Lower leg skin (tissue), 4 donors: ENCODE results near the gene FBXL15. TPM values are rescaled to one million over a fixed set of nuclear protein-coding genes. Genes with fewer than 3 reads are reported as not detected.

ENCODE experiments used
- DNase-seq, 2 donors: peaks; one replicate each; pipeline ENCODE4 v3.0.0-alpha.2; 2019; ENCODE audit warnings: low spot score in 2 of 2
- H3K4me3 ChIP-seq: fragments of 200-600 bp; sonication (generic); 2 replicates; pipeline ENCODE4 v1.5.1; 2017; ENCODE audit warnings: mild to moderate bottlenecking, low read depth; ENCODE audit not compliant: poor library complexity, severe bottlenecking
- WGBS, 2 donors: methylation state at CpG; one replicate each; pipeline ENCODE4 v1.1.5; 2018; 5-methylcytosine and 5-hydroxymethylcytosine counted together
- intact Hi-C: fragments of 100-400 bp; cut with DNase I; formaldehyde crosslinking; loops from one replicate; pipeline ENCODE4 v1.15.0; 2023; ENCODE audit warnings: low total_unique reads
- microRNA counts, 2 donors: library from miRNA; unstranded; fragments of <30 nt; microRNA quantifications; one replicate each; lab custom pipeline; 2016
- microRNA-seq, 2 donors: library from miRNA; unstranded; fragments of <30 nt; microRNA quantifications; one replicate each; pipeline ENCODE4, GENCODE V29; 2016; ENCODE audit warnings: borderline replicate concordance in 2 of 2, borderline number of aligned reads in 1 of 2
- total RNA-seq, 4 donors: library from RNA; depleted of rRNA; stranded (reverse); fragments of >200 nt; gene quantifications; one replicate each; pipeline ENCODE4 v1.1.0, GENCODE V29; 2016
- TF ChIP-seq, protein P1 (sequence below), 3 donors: fragments of 450-650 bp; IDR thresholded peaks; one replicate each; pipeline ENCODE4 v1.5.1; 2016; ENCODE audit warnings: antibody characterized with exemption in 3 of 3, mild to moderate bottlenecking in 3 of 3, moderate library complexity in 2 of 3

FBXL15 gene
- total RNA-seq, 4 donors from 2014 or later: 18.2 to 25.3 (median 19.1) TPM

GRCh38 chr10:102470579-102471546, 50.2 kb downstream of the FBXL15 start:
- 90 to 95% methylated on average over 33 to 35 of the region's 36 CpGs for WGBS, 2 donors
- no peak for DNase-seq
- intact Hi-C loops: loop anchor here (10.0 kb wide), 2 partner anchors 46 to 216 kb away; partner anchors contain the start of gene FBXL15
- TF ChIP-seq, protein P1, sequence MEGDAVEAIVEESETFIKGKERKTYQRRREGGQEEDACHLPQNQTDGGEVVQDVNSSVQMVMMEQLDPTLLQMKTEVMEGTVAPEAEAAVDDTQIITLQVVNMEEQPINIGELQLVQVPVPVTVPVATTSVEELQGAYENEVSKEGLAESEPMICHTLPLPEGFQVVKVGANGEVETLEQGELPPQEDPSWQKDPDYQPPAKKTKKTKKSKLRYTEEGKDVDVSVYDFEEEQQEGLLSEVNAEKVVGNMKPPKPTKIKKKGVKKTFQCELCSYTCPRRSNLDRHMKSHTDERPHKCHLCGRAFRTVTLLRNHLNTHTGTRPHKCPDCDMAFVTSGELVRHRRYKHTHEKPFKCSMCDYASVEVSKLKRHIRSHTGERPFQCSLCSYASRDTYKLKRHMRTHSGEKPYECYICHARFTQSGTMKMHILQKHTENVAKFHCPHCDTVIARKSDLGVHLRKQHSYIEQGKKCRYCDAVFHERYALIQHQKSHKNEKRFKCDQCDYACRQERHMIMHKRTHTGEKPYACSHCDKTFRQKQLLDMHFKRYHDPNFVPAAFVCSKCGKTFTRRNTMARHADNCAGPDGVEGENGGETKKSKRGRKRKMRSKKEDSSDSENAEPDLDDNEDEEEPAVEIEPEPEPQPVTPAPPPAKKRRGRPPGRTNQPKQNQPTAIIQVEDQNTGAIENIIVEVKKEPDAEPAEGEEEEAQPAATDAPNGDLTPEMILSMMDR (IDR thresholded peaks at IDR 0.05): no peak
- no peak overlapping the region for H3K4me3 ChIP-seq

MicroRNAs within 50 kb of the gene (microRNA counts, 767-probe panel; counts per million panel counts)
- microRNA hsa-miR-146b-3p (lab: Ali Mortazavi, UCI): 0 to 358 counts per million in 2 donors
- 0 to 358 counts per million in 2 donors for microRNA hsa-miR-146b-5p (lab: Ali Mortazavi, UCI)

Small RNAs within 50 kb of the gene (microRNA-seq; reads per million reads assigned to microRNA genes)
- 842 to 877 reads per million in 2 donors for gene MIR146B

Other genes starting within 250 kb of the FBXL15 start
- 100 to 1,000 TPM in 1 of 4 donors, 10 to 100 TPM in 1, 1 to 10 TPM in 2; 2.5 to 106 (median 29.8) TPM for gene ELOVL3, start 194.5 kb upstream of the FBXL15 start, total RNA-seq
- gene PITX3, start 179.3 kb upstream of the FBXL15 start, total RNA-seq: not detected
- 10 to 100 TPM; 30.1 to 42.6 (median 39.1) TPM for gene GBF1, start 175.3 kb upstream of the FBXL15 start, total RNA-seq
- 10 to 100 TPM; 19.4 to 36.1 (median 20.1) TPM for gene NFKB2, start 25.1 kb upstream of the FBXL15 start, total RNA-seq
- gene PSD, start 2.1 kb upstream of the FBXL15 start, total RNA-seq: 1 to 10 TPM in 3 of 4 donors, under 1 TPM in 1; 0.56 to 4.5 (median 2.1) TPM
- gene CUEDC2, start 11.7 kb downstream of the FBXL15 start, total RNA-seq: 10 to 100 TPM; 30.3 to 51.2 (median 32.7) TPM
- 10 to 100 TPM in 3 of 4 donors, 1 to 10 TPM in 1; 7.6 to 17.3 (median 11.5) TPM for gene C10orf95, start 30.7 kb downstream of the FBXL15 start, total RNA-seq
- 100 to 1,000 TPM in 2 of 4 donors, 10 to 100 TPM in 2; 77.7 to 131 (median 106) TPM for gene ACTR1A, start 81.9 kb downstream of the FBXL15 start, total RNA-seq
- 10 to 100 TPM; 15.8 to 19.8 (median 18.0) TPM for gene SUFU, start 83.1 kb downstream of the FBXL15 start, total RNA-seq
- gene TRIM8, start 223.6 kb downstream of the FBXL15 start, total RNA-seq: 100 to 1,000 TPM in 3 of 4 donors, 10 to 100 TPM in 1; 91.7 to 128 (median 106) TPM